Ectodermal cell (in vitro differentiated cells): ENCODE data around the gene ZNF385B. TPM values are rescaled to one million over a fixed set of nuclear protein-coding genes. Genes with fewer than 3 reads are reported as not detected.
"Not testable (repeated sequence)": the region's sequence is repeated elsewhere in the genome, so short reads cannot be mapped to it uniquely, and the experiment has no call there.

Experiments used
- H3K27ac ChIP-seq: 2 replicates; pipeline ENCODE4 v1.7.0; 2013; ENCODE audit warnings: mild to moderate bottlenecking, low read depth, low read length; ENCODE audit not compliant: insufficient read depth, poor library complexity, severe bottlenecking
- H3K27me3 ChIP-seq: 2 replicates; pipeline ENCODE4 v1.7.0; 2013; ENCODE audit warnings: mild to moderate bottlenecking, low read length; ENCODE audit not compliant: insufficient read depth, control insufficient read depth, poor library complexity, severe bottlenecking
- H3K36me3 ChIP-seq: one replicate; pipeline ENCODE4 v1.7.0; 2013; ENCODE audit warnings: low read length; ENCODE audit not compliant: control insufficient read depth, insufficient read depth
- H3K4me1 ChIP-seq: one replicate; pipeline ENCODE4 v1.7.0; 2013; ENCODE audit warnings: low read length; ENCODE audit not compliant: control insufficient read depth, insufficient read depth
- H3K4me3 ChIP-seq: 2 replicates; pipeline ENCODE4 v1.7.0; 2013; ENCODE audit warnings: low read depth, low read length, control low read depth; ENCODE audit not compliant: insufficient read depth
- H3K9me3 ChIP-seq: 2 replicates; pipeline ENCODE4 v1.7.0; 2013; ENCODE audit warnings: mild to moderate bottlenecking, low read length, moderate library complexity; ENCODE audit not compliant: control insufficient read depth
- WGBS, 2 experiments: methylation state at CpG; one replicate each; pipeline ENCODE4 v1.1.7; 2013; ENCODE audit warnings: missing lambda C conversion rate in 2 of 2; 5-methylcytosine and 5-hydroxymethylcytosine counted together
- polyA plus RNA-seq, 4 experiments: library from polyadenylated mRNA; stranded (reverse); fragments of 50-300 nt; gene quantifications; one replicate each; pipeline ENCODE4 v1.2.3, GENCODE V29; 2013

The ZNF385B gene
- 8.9 TPM for polyA plus RNA-seq (2013, experiment 1 of 4)
- 18.0 TPM for polyA plus RNA-seq (2013, experiment 2 of 4)
- polyA plus RNA-seq (2013, experiment 3 of 4), result 6.0 TPM
- 13.5 TPM for polyA plus RNA-seq (2013, experiment 4 of 4)

DNA sequence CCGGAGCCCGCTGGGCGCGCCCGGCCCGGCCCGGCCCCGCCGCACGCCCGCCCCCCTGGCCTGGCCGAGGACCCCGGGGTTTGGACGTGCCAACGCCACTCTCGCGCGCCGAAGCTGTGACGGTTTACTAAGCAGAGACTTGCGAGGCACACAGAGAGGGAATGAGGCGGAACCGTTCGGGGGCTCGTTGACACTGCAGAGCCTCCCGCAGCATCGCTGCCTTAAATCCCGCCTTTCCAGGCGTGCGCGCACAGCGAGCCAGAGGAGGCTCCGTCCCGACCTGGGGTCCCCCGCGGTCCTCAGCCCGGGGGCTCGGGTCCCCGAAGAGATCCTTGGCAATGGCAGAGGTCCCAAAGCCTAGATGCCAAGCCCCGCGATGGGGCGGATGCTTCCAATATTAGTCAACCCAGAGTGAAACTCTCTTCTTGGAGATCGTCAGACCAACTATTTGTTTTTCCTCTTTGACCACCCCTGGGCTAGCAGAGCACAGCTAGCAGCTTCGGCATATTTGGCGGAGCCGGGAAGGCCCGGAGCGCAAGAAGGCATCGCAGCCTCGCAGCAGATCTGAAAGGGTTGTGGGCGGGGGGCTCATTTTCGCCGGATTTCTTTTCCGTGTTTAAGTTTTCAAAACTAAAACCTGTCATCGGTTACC lies at the start of gene ZNF385B:
Gene ZNF385B, minus strand, starts transcription at position 197 of the 652 bp plus-strand sequence.
- Histone ChIP-seq H3K9me3 (no peaks in the 10 kb centered on the region), H3K36me3 (no peaks in the 10 kb centered on the region), H3K27ac (no peak within 1 kb of the TSS), H3K4me3 (peak within 1 kb of the TSS; percentile 65), H3K27me3 (peaks cover 69% of the 10 kb centered on the region), H3K4me1 (no peaks in the 10 kb centered on the region)
- WGBS, 2 experiments, result 1 to 2% methylated on average over 55 of the region's 55 CpGs

DNA sequence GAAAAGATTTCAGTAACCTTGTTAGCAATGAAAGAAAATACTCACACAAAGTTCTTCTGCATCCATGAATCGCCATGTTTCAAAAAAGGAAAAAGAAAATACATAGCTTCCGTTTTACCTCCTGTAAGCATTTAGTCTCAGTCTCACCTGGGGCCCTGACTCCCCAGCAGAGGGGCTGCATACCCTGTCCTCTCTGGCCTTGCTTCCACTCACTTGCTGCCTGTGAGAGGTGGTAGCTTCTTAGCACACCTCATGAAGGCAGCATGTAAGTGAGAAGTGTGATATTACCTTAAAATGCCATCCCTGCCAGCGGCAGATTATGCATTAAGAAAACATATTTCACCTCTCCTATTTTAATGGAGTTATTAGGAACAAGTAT lies 49.3 kb upstream of the ZNF385B start:
- H3K4me3 ChIP-seq, result no peak overlapping the region
- H3K27me3 ChIP-seq, result no peaks in the 10 kb centered on the region
- 42 to 78% methylated on average over 1 to 2 of the region's 3 CpGs for WGBS, 2 experiments
- H3K4me1 ChIP-seq, result no peaks in the 10 kb centered on the region
- H3K36me3 ChIP-seq, result no peaks in the 10 kb centered on the region
- no peaks in the 10 kb centered on the region for H3K9me3 ChIP-seq
- H3K27ac ChIP-seq, result no peak overlapping the region

DNA sequence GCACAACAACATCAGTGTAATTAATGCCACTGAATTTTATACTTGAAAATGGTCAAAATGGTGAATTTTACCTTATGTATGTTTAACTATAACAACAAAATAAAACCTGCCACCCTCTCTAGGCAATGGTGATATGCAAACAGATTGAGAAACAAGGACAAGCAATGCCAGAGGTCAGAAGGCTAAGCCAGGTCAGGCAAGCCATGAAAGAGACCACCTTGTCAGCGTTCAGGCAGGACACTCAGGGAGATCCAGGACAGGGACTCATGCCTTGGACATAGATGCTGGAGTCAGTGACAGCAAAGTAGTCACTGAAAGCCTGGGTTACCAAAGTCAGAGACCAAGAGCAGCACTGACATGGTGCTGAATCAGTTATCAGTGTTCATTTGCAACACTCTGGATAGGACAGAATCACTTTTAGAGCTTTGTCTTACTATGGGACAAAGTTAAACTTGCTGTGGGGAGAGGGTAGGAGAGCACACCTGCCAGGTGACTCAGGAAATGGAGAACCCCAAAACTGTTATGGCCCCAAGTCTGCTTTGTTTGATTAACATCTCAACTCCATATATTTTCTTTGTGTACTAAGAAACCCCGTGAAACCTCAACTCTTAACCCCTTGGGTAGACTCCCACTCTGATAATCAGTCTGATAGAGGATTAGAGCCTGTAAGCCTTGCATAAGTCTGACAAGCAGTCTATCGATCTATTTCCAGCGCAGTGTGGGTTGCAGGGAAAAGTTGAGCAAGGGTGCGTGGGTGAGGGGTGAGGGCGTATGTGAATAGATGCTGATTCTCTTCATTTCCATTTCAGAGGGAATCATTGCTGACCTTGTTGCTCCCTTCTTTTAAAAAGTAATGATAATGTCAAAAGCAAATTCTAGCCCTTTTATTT lies 48.7 kb upstream of the ZNF385B start:
- no peak overlapping the region for H3K4me3 ChIP-seq
- H3K36me3 ChIP-seq, result no peaks in the 10 kb centered on the region
- no peaks in the 10 kb centered on the region for H3K27me3 ChIP-seq
- no peaks in the 10 kb centered on the region for H3K9me3 ChIP-seq
- H3K27ac ChIP-seq, result no peak overlapping the region
- no peaks in the 10 kb centered on the region for H3K4me1 ChIP-seq
- 72 to 76% methylated on average over 6 of the region's 6 CpGs for WGBS, 2 experiments

DNA sequence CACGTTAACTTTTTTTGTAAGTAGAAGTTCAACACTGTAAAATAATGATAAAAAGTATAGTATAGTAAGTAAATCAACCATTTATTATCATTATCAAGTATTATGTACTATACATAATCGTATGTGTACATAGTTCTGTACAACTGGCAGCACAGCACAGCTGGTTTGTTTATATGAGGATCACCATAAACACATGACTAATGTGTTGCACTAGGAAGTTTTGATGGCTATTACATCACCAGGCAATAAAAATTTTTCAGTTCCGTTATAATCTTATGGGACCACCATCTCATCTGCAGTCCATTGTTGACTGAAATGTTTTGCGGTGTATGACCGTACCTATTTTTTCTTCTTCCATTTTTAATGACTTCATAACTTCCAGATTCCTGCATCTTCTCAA lies 39.2 kb upstream of the ZNF385B start:
- Histone ChIP-seq H3K9me3 (no peaks in the 10 kb centered on the region), H3K27me3 (no peaks in the 10 kb centered on the region), H3K36me3 (no peaks in the 10 kb centered on the region), H3K27ac (no peak overlapping the region), H3K4me1 (no peaks in the 10 kb centered on the region), H3K4me3 (no peak overlapping the region)
- 100% methylated on average over 3 of the region's 5 CpGs for WGBS, 2 experiments

DNA sequence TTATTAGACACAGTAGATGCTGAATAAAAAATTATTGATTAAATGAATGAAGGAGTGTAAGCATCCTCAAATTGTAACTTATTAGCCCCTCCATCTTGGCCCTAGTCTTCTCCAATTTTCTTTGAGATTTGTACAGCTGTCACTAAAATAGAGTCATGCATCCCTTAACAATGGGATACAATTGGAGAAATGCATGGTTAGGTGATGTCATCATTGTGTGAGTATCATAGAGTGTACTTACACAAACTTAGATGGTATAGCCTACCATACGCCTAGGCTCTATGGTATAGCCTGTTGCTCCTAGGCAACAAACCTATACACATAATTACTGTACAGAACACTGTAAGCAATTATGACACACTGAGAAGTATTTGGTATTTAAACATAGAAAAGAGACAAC lies 38.3 kb upstream of the ZNF385B start:
- Histone ChIP-seq H3K4me3 (no peak overlapping the region), H3K36me3 (no peaks in the 10 kb centered on the region), H3K27ac (no peak overlapping the region), H3K9me3 (no peaks in the 10 kb centered on the region), H3K27me3 (no peaks in the 10 kb centered on the region), H3K4me1 (no peaks in the 10 kb centered on the region)
- WGBS, 2 experiments, result 80% methylated on average over 1 of the region's 1 CpG; no CpG with 5 or more reads in 1 of the 2 experiments

DNA sequence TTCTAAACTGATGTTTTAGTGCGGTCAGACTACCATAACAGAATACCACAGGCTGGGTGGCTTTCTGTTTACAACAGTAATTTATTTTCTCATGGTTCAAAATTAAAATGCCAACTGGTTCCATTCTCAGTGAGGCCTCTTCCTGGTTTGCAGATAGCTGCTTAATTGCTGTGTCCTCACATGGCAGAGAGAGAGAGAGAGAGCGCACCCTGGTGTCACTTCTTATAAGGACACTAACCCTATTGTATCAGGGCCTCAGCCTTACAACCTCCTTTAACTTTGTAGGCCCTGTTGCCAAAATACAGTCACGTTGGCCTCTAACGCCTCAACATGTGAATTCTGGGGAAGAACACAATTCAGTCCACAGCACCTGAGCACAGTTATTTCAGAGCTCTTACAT lies 37.5 kb upstream of the ZNF385B start:
- 31 to 50% methylated on average over 3 to 4 of the region's 4 CpGs for WGBS, 2 experiments
- Histone ChIP-seq H3K9me3 (no peaks in the 10 kb centered on the region), H3K4me1 (no peaks in the 10 kb centered on the region), H3K27ac (no peak overlapping the region), H3K27me3 (no peaks in the 10 kb centered on the region), H3K36me3 (no peaks in the 10 kb centered on the region), H3K4me3 (no peak overlapping the region)

DNA sequence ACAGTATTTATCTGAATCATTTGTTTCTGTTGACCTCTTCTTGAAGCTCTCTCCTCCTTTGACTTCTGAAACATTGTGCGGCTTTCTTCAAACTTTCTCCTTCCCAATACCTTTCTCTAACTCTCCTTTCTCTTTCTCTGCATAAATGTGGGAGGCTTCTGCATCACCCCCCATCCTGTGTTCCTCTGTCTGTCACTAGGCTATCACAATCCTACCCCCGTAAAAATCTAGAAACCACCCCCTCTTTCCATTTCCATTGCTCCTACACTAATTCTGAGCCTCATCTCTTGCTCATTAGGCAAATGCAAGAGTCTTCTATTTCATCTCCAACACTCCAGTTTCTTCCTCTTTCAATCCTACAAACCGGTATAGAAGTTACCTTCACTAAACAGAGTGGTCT lies 32.2 kb upstream of the ZNF385B start:
- no peaks in the 10 kb centered on the region for H3K4me1 ChIP-seq
- H3K9me3 ChIP-seq, result no peaks in the 10 kb centered on the region
- H3K27ac ChIP-seq, result no peak overlapping the region
- no peaks in the 10 kb centered on the region for H3K36me3 ChIP-seq
- H3K4me3 ChIP-seq, result no peak overlapping the region
- WGBS, 2 experiments, result 91 to 92% methylated on average over 3 of the region's 3 CpGs
- H3K27me3 ChIP-seq, result no peaks in the 10 kb centered on the region

DNA sequence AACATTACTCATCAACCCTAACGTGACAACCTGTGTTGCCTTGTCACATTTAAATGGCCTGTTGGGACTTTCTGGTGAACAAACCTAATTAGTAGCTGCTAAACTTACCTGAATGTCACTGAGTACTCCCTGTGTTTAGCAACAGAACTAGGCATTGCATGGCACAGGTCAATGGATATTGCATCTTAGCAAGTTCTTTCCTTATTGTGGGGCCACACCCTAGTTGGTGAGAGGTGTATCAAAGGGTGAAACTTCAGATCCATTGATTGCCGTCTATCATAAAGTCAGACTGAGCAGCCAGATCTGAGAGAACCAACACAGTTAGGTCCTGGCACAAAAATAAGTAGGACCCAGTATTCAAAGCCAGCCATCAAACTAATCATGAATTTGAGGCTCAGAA lies 29.8 kb upstream of the ZNF385B start:
- H3K27me3 ChIP-seq, result no peaks in the 10 kb centered on the region
- 92 to 93% methylated on average over 2 of the region's 2 CpGs for WGBS, 2 experiments
- H3K4me3 ChIP-seq, result no peak overlapping the region
- no peaks in the 10 kb centered on the region for H3K4me1 ChIP-seq
- no peak overlapping the region for H3K27ac ChIP-seq
- H3K9me3 ChIP-seq, result no peaks in the 10 kb centered on the region
- no peaks in the 10 kb centered on the region for H3K36me3 ChIP-seq

DNA sequence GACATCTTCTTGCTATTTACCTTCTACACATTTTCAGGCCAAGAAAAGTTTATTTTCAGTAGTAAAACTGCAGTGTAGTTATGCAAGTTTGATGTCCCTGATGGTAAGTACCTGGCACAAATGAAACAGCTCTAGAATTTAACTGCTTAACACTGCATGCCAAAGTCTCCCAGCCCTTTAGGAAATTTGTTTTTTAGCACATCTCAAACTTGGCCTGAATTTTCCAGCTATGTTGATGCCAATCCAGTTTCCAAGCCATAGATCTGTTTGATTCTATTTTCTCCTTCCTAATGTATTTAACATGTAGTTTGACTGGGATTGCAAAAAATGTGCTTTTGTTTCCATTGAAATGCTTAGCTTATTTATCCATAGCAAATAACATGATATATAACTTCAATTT lies 29.3 kb upstream of the ZNF385B start:
- H3K27ac ChIP-seq, result no peak overlapping the region
- no peaks in the 10 kb centered on the region for H3K36me3 ChIP-seq
- H3K9me3 ChIP-seq, result no peaks in the 10 kb centered on the region
- H3K4me1 ChIP-seq, result no peaks in the 10 kb centered on the region
- H3K27me3 ChIP-seq, result no peaks in the 10 kb centered on the region
- H3K4me3 ChIP-seq, result no peak overlapping the region

DNA sequence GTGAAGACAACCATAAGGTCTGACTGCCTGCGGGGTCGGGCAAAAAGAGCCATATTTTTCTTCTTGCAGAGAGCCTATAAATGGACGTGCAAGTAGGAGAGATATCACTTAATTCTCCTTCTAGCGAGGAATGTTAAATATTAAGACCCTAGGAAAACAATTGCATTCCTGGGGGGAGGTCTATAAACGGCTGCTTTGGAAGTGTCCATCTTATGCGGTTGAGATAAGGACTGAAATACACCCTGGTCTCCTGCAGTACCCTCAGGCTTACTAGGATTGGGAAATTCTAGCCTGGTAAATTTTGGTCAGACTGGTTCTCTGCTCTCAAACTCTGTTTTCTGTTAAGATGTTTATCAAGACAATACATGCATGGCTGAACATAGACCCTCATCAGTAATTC lies 27.2 kb upstream of the ZNF385B start:
- H3K36me3 ChIP-seq, H3K27me3 ChIP-seq, H3K27ac ChIP-seq, H3K4me3 ChIP-seq, H3K4me1 ChIP-seq, H3K9me3 ChIP-seq: not testable (repeated sequence)
- WGBS, 2 experiments, result 93 to 98% methylated on average over 6 of the region's 6 CpGs
